Breast epithelium (tissue), 3 donors: ENCODE measurements around the gene IL10.

Experiments used
- CTCF ChIP-seq, 3 donors: fragments of 450-650 bp; IDR thresholded peaks; one replicate each; pipeline ENCODE4 v1.5.1; 2016 to 2017; ENCODE audit warnings: antibody characterized with exemption in 3 of 3, mild to moderate bottlenecking in 3 of 3, moderate library complexity in 3 of 3
- POLR2A ChIP-seq: fragments of 450-650 bp; IDR thresholded peaks from one replicate; pipeline ENCODE4 v1.6.1; 2016; ENCODE audit warnings: antibody characterized with exemption, mild to moderate bottlenecking, moderate library complexity
- POLR2AphosphoS5 ChIP-seq, 3 donors: sonication (generic); formaldehyde crosslinking; IDR thresholded peaks; one replicate each; pipeline ENCODE4 v1.6.1; 2017; ENCODE audit warnings: antibody characterized with exemption in 3 of 3

GRCh38 chr1:206753141-206753540 lies 19.2 kb downstream of the IL10 start:
- TF ChIP-seq CTCF (IDR thresholded peaks at IDR 0.05) (no peak), POLR2A (no peak), POLR2AphosphoS5 (IDR thresholded peaks at IDR 0.05) (no peak)
